K562 (cell line): Measurements from ENCODE around the gene PPM1F. TPM values are rescaled to one million over a fixed set of nuclear protein-coding genes. Genes with fewer than 3 reads are reported as not detected.
A peak's percentile ranks its signal among the peaks of the same experiment; 100 is the strongest.

ENCODE experiments used
- ATAC-seq: fragments of 200-7000 bp; cut with Tn5 transposase; 3 replicates; pipeline ENCODE4 v1.9.1; 2020; ENCODE audit warnings: moderate library complexity
- BruUV-seq: library from RNA; stranded (reverse); fragments of 400-500 nt; replicated peaks from 2 replicates; lab custom pipeline; 2021; lab: Mats Ljungman, UMichigan
- CTCF ChIA-PET: fragments of 300-600 bp; formaldehyde crosslinking; extraction: SDS; loops from one replicate; lab custom pipeline; 2021; ENCODE audit warnings: low intra/inter-chr PET ratio; lab: Yijun Ruan, JAX
- POLR2A ChIA-PET: fragments of 300-600, 350-650 bp; sonication (Branson Sonifier 250); formaldehyde crosslinking; extraction: SDS; loops from one replicate; lab custom pipeline; 2021; ENCODE audit warnings: antibody characterized with exemption, inconsistent platforms; lab: Yijun Ruan, JAX
- DNase-seq, 4 experiments: peaks; one replicate each; pipeline versions ENCODE4 v3.0.0 to v3.0.0-alpha.2; 2011 to 2018; ENCODE audit warnings: low spot score in 3 of 4, mixed read lengths in 3 of 4; ENCODE audit errors: extremely low read depth in 1 of 4
- FAIRE-seq: peaks from 2 replicates; lab custom pipeline; 2011; peaks lifted over from hg19 to GRCh38; lab: Jason Lieb, UNC
- H2AFZ ChIP-seq: 2 replicates; pipeline ENCODE4 v1.6.0; 2011; ENCODE audit warnings: low read depth, low read length, control low read depth, inconsistent platforms
- H3K27ac ChIP-seq: fragments of 200-600 bp; 3 replicates; pipeline ENCODE4 v1.8.0; 2011; ENCODE audit warnings: low read depth, mild to moderate bottlenecking, control low read depth, inconsistent platforms, low read length, moderate library complexity, mixed read lengths; ENCODE audit errors: extremely low read depth
- H3K27me3 ChIP-seq, 2 experiments: fragments of 300-600 bp in 1 of 2; 2 replicates in 1 of 2; 3 replicates in 1 of 2; pipeline versions ENCODE4 v1.6.0 to v1.8.0; 2011; ENCODE audit warnings: inconsistent platforms in 2 of 2, low read length in 2 of 2, mild to moderate bottlenecking in 1 of 2, mixed read lengths in 1 of 2, moderate library complexity in 1 of 2; ENCODE audit not compliant: control insufficient read depth in 2 of 2, insufficient read depth in 2 of 2
- H3K36me3 ChIP-seq: fragments of 300-600 bp; 3 replicates; pipeline ENCODE4 v1.8.0; 2011; ENCODE audit warnings: mild to moderate bottlenecking, low read length, inconsistent platforms; ENCODE audit not compliant: control insufficient read depth, insufficient read depth
- H3K4me1 ChIP-seq, 2 experiments: fragments of 200-600 bp in 1 of 2; replicated peaks in 1 of 2; 2 replicates in 1 of 2; 3 replicates in 1 of 2; pipeline versions ENCODE4 v1.5.1 to v1.8.0; 2011; ENCODE audit warnings: inconsistent platforms in 2 of 2, low read length in 2 of 2, mild to moderate bottlenecking in 1 of 2, mixed read lengths in 1 of 2, moderate library complexity in 1 of 2; ENCODE audit not compliant: control insufficient read depth in 2 of 2, insufficient read depth in 2 of 2
- H3K4me2 ChIP-seq: 2 replicates; pipeline ENCODE4 v1.6.1; 2011; ENCODE audit warnings: low read length, control low read depth, inconsistent platforms, mixed read lengths; ENCODE audit not compliant: insufficient read depth
- H3K4me3 ChIP-seq: fragments of 200-600 bp; sonication (generic), shearing (Covaris generic); 2 replicates; pipeline ENCODE4 v1.5.1; 2016; ENCODE audit warnings: control low read depth, inconsistent platforms
- H3K79me2 ChIP-seq: fragments of 200-600 bp; 3 replicates; pipeline ENCODE4 v1.8.0; 2011; ENCODE audit warnings: low read length, inconsistent platforms; ENCODE audit not compliant: control insufficient read depth, insufficient read depth
- H3K9ac ChIP-seq, 2 experiments: 2 replicates each; pipeline versions ENCODE4 v1.6.0 to v1.6.1; 2011; ENCODE audit warnings: low read depth in 2 of 2, low read length in 2 of 2, control low read depth in 1 of 2, inconsistent platforms in 1 of 2, mild to moderate bottlenecking in 1 of 2, mixed read lengths in 1 of 2; ENCODE audit not compliant: insufficient read depth in 1 of 2
- H3K9me1 ChIP-seq: one replicate; pipeline ENCODE4 v1.6.0; 2011; ENCODE audit warnings: inconsistent platforms, mild to moderate bottlenecking, low read length, moderate library complexity; ENCODE audit not compliant: control insufficient read depth, insufficient read depth
- H3K9me3 ChIP-seq: replicated peaks from 2 replicates; pipeline ENCODE4 v1.5.1; 2011; ENCODE audit warnings: low read depth, low read length, inconsistent platforms; ENCODE audit not compliant: control insufficient read depth, insufficient read depth
- H4K20me1 ChIP-seq: replicated peaks from 2 replicates; pipeline ENCODE4 v1.6.1; 2011; ENCODE audit warnings: low read length, inconsistent platforms, mixed read lengths; ENCODE audit not compliant: control insufficient read depth, insufficient read depth
- ATF3 ChIP-seq, 2 experiments: fragments of 450-650 bp in 1 of 2; sonication (generic) in 1 of 2; formaldehyde crosslinking in 1 of 2; IDR thresholded peaks in 1 of 2; conservative IDR thresholded peaks in 1 of 2; 2 replicates each; pipeline versions ENCODE4 v1.6.1 to v1.8.1; 2016 to 2023; ENCODE audit warnings: mild to moderate bottlenecking in 2 of 2, moderate library complexity in 2 of 2, inconsistent platforms in 1 of 2, missing genetic modification reagents in 1 of 2
- CGGBP1 ChIP-seq: fragments of 250-450 bp; sonication (Bioruptor Pico); IDR thresholded peaks from 2 replicates; pipeline ENCODE4 v1.9.0; 2021; ENCODE audit warnings: mild to moderate bottlenecking
- CTBP1 ChIP-seq: fragments of 450-650 bp; IDR thresholded peaks from 2 replicates; pipeline ENCODE4 v1.6.1; 2016; ENCODE audit warnings: borderline replicate concordance
- LCOR ChIP-seq: sonication (generic); formaldehyde crosslinking; IDR thresholded peaks from 2 replicates; pipeline ENCODE4 v1.8.0; 2022; ENCODE audit warnings: mild to moderate bottlenecking, missing genetic modification reagents
- MLX ChIP-seq, 2 experiments: fragments of 450-650 bp in 1 of 2; sonication (generic) in 1 of 2; formaldehyde crosslinking; conservative IDR thresholded peaks; 2 replicates each; pipeline versions ENCODE4 v1.4.0 to v1.8.1; 2020 to 2022; ENCODE audit warnings: mild to moderate bottlenecking in 1 of 2, missing genetic modification reagents in 1 of 2
- RAD21 ChIP-seq, 2 experiments: fragments of 250-450 bp in 1 of 2; fragments of 450-650 bp in 1 of 2; sonication (Bioruptor Pico) in 1 of 2; formaldehyde crosslinking in 1 of 2; IDR thresholded peaks in 1 of 2; conservative IDR thresholded peaks in 1 of 2; 2 replicates each; pipeline versions ENCODE4 v1.4.0 to v1.8.0; 2020 to 2022; ENCODE audit warnings: mild to moderate bottlenecking in 2 of 2, moderate library complexity in 1 of 2
- WGBS: fragments of 100-300 bp; shearing (Covaris generic); methylation state at CpG from one replicate; pipeline ENCODE4 v1.1.6; 2016; ENCODE audit warnings: low coverage, mixed read lengths; ENCODE audit not compliant: insufficient coverage; ENCODE audit errors: missing lambda C conversion rate; 5-methylcytosine and 5-hydroxymethylcytosine counted together
- in situ Hi-C: fragments of 300-500 bp; cut with MboI; formaldehyde crosslinking; loops from 4 replicates; pipeline ENCODE4 v1.15.0; 2018; ENCODE audit warnings: inconsistent platforms, mixed read lengths
- intact Hi-C: fragments of 100-400 bp; cut with micrococcal nuclease; formaldehyde crosslinking; loops from 2 replicates; pipeline ENCODE4 v1.14.2; 2022
- polyA plus RNA-seq, 8 experiments: library from polyadenylated mRNA; depleted of rRNA in 4 of 8; stranded (reverse) in 5 of 8; unstranded in 3 of 8; fragments of >200 nt; fragmentation: Nextera tagmentation in 2 of 8; fragmentation: Illumina TruSeq in 1 of 8; extraction: Ambion mirVana in 2 of 8; extraction: Trizol in 1 of 8; gene quantifications; 2 replicates each; pipeline versions ENCODE4 v1.2.1 to v1.2.3, GENCODE V29; 2011 to 2014; ENCODE audit warnings: inconsistent platforms in 1 of 8, missing spikeins in 1 of 8
- total RNA-seq, 7 experiments: library from RNA; depleted of rRNA in 6 of 7; stranded (reverse); fragments of >200 nt in 6 of 7; fragmentation: Illumina TruSeq in 2 of 7; extraction: Trizol in 2 of 7; gene quantifications; 2 replicates each; pipeline versions ENCODE4 v1.2.1 to v1.2.3, GENCODE V29; 2011 to 2021; ENCODE audit warnings: low replicate concordance in 1 of 7

PPM1F gene
- total and polyA plus RNA-seq, 9 of the 15 experiments (the other 6 are each of a cell fraction or from before 2014, with no cell fraction given) = 2.1 to 159 (median 64.0) TPM

- FAIRE-seq (no peak), ATAC-seq (no peak), DNase-seq (peak; percentile 57 to 84 (median 74))
- no peak overlapping the region for H3K4me3 ChIP-seq
- WGBS = 46% methylated on average over 7 of the region's 7 CpGs
- POLR2A ChIA-PET = interaction anchor here (0.6 to 22.7 kb wide), 15 partner anchors 8 to 179 kb away, joined by 3 to 382 read pairs (median 4); partner anchors contain the start of gene TOP3B
- no peaks in the 10 kb centered on the region for H4K20me1 ChIP-seq
- CTCF ChIA-PET = interaction anchor here (0.6 kb wide), 1 partner anchor 1466 kb away, joined by 3 read pairs; no protein-coding TSS in a partner anchor
- H3K9me1 ChIP-seq = no peaks in the 10 kb centered on the region
- H3K4me1 ChIP-seq = peaks cover 20 to 31% of the 10 kb centered on the region in 2 experiments; a peak in 4 of 5 replicates
- intact Hi-C loops = no loop called here
- no peak overlapping the region; a peak in 1 of 4 replicates for H3K9ac ChIP-seq
- H3K36me3 ChIP-seq = no peaks in the 10 kb centered on the region
- no TSS peak for BruUV-seq
- H3K79me2 ChIP-seq = no peaks in the 10 kb centered on the region
- peak overlapping the region; percentile 60 for H2AFZ ChIP-seq
- no peak overlapping the region for H3K27ac ChIP-seq
- in situ Hi-C loops = no loop called here
- H3K4me2 ChIP-seq = no peak overlapping the region
- no peak for TF ChIP-seq CGGBP1 (CRISPR knock-in tag)
- 0 out of 2 replicates have a peak, but pooled peaks have one; percentile 26 for TF ChIP-seq LCOR (CRISPR knock-in tag)
- TF ChIP-seq MLX (CRISPR knock-in tag; conservative IDR thresholded peaks at IDR 0.05) = peak in 1 of 2 experiments; percentile 73; a peak in 1 of 4 replicates
- TF ChIP-seq ATF3 (IDR thresholded peaks at IDR 0.05) = no peak
- TF ChIP-seq ATF3 (CRISPR knock-in tag; conservative IDR thresholded peaks at IDR 0.05) = peak; percentile 67; the same call in 1 of the 2 replicates
- TF ChIP-seq RAD21 (CRISPR knock-in tag; conservative IDR thresholded peaks at IDR 0.05 in 1 of 2, IDR thresholded peaks at IDR 0.05 in 1 of 2) = no peak
- TF ChIP-seq CTBP1 = no peak
- peaks cover 0 to 16% of the 10 kb centered on the region in 2 experiments; a peak in 3 of 5 replicates for H3K27me3 ChIP-seq
- no peaks in the 10 kb centered on the region for H3K9me3 ChIP-seq
Observed at GRCh38 chr22:21992593-21993237, 40.1 kb upstream of the PPM1F start.
